ENCODE data around the gene TRIM27.
"Not testable (repeated sequence)": the region's sequence is repeated elsewhere in the genome, so short reads cannot be mapped to it uniquely, and the experiment has no call there.

The TRIM27 gene

GRCh38 chr6:28940858-28941683 is 17.3 kb upstream of the TRIM27 start:
- peak overlapping the region; percentile 85 for H3K4me3 ChIP-seq (ENCODE audit: low read length)
- peaks cover 3% of the 10 kb centered on the region for H3K4me1 ChIP-seq (ENCODE audit: control insufficient read depth, insufficient read depth, low read length)
- no peaks in the 10 kb centered on the region for H3K27me3 ChIP-seq (ENCODE audit: control insufficient read depth, insufficient read depth, low read length)
- H3K36me3 ChIP-seq (ENCODE audit: insufficient read depth, low read length), result no peaks in the 10 kb centered on the region
- H3K4me2 ChIP-seq (ENCODE audit: low read length), result peak overlapping the region; percentile 87
- peak overlapping the region; percentile 74 for H3K9ac ChIP-seq (ENCODE audit: low read depth, low read length)
- H3K9me3 ChIP-seq (replicated peaks; ENCODE audit: low read length), result no peaks in the 10 kb centered on the region

- Histone ChIP-seq H3K9ac (ENCODE audit: low read depth, low read length) (peak overlapping the region; percentile 74), H3K36me3 (ENCODE audit: insufficient read depth, low read length) (no peaks in the 10 kb centered on the region), H3K4me1 (ENCODE audit: control insufficient read depth, insufficient read depth, low read length) (peaks cover 3% of the 10 kb centered on the region), H3K27me3 (ENCODE audit: control insufficient read depth, insufficient read depth, low read length) (no peaks in the 10 kb centered on the region), H3K9me3 (replicated peaks; ENCODE audit: low read length) (no peaks in the 10 kb centered on the region), H3K4me2 (ENCODE audit: low read length) (peak overlapping the region; percentile 87), H3K4me3 (ENCODE audit: low read length) (peak overlapping the region; percentile 85)
These were observed 16.6 kb upstream of the TRIM27 start for GRCh38 chr6:28940294-28940857.

- Histone ChIP-seq H3K27me3 (ENCODE audit: control insufficient read depth, insufficient read depth, low read length) (no peaks in the 10 kb centered on the region), H3K36me3 (ENCODE audit: insufficient read depth, low read length) (no peaks in the 10 kb centered on the region), H3K4me2 (ENCODE audit: low read length) (no peak overlapping the region), H3K4me3 (ENCODE audit: low read length) (no peak overlapping the region), H3K9ac (ENCODE audit: low read depth, low read length) (no peak overlapping the region), H3K4me1 (ENCODE audit: control insufficient read depth, insufficient read depth, low read length) (no peaks in the 10 kb centered on the region), H3K9me3 (replicated peaks; ENCODE audit: low read length) (no peaks in the 10 kb centered on the region)
These were observed 9.3 kb upstream of the TRIM27 start for GRCh38 chr6:28933069-28933468.

GRCh38 chr6:28929887-28930620 is 6.3 kb upstream of the TRIM27 start:
- H3K27me3 ChIP-seq (ENCODE audit: control insufficient read depth, insufficient read depth, low read length), result no peaks in the 10 kb centered on the region
- no peak overlapping the region for H3K4me2 ChIP-seq (ENCODE audit: low read length)
- H3K9ac ChIP-seq (ENCODE audit: low read depth, low read length), result no peak overlapping the region
- H3K4me1 ChIP-seq (ENCODE audit: control insufficient read depth, insufficient read depth, low read length), result no peaks in the 10 kb centered on the region
- no peak overlapping the region for H3K4me3 ChIP-seq (ENCODE audit: low read length)
- H3K36me3 ChIP-seq (ENCODE audit: insufficient read depth, low read length), result no peaks in the 10 kb centered on the region
- no peaks in the 10 kb centered on the region for H3K9me3 ChIP-seq (replicated peaks; ENCODE audit: low read length)

GRCh38 chr6:28929339-28929738 is 5.6 kb upstream of the TRIM27 start:
- not testable (repeated sequence) for H3K4me3 ChIP-seq (ENCODE audit: low read length); H3K27me3 ChIP-seq (ENCODE audit: control insufficient read depth, insufficient read depth, low read length); H3K4me2 ChIP-seq (ENCODE audit: low read length); H3K9ac ChIP-seq (ENCODE audit: low read depth, low read length); H3K4me1 ChIP-seq (ENCODE audit: control insufficient read depth, insufficient read depth, low read length); H3K36me3 ChIP-seq (ENCODE audit: insufficient read depth, low read length); H3K9me3 ChIP-seq (replicated peaks; ENCODE audit: low read length)

GRCh38 chr6:28927846-28928245 is 4.1 kb upstream of the TRIM27 start:
- peaks cover 3% of the 10 kb centered on the region for H3K4me1 ChIP-seq (ENCODE audit: control insufficient read depth, insufficient read depth, low read length)
- H3K4me3 ChIP-seq (ENCODE audit: low read length), result no peak overlapping the region
- H3K9ac ChIP-seq (ENCODE audit: low read depth, low read length), result no peak overlapping the region
- H3K36me3 ChIP-seq (ENCODE audit: insufficient read depth, low read length), result no peaks in the 10 kb centered on the region
- H3K27me3 ChIP-seq (ENCODE audit: control insufficient read depth, insufficient read depth, low read length), result no peaks in the 10 kb centered on the region
- no peak overlapping the region for H3K4me2 ChIP-seq (ENCODE audit: low read length)
- H3K9me3 ChIP-seq (replicated peaks; ENCODE audit: low read length), result no peaks in the 10 kb centered on the region

- no peaks in the 10 kb centered on the region for H3K9me3 ChIP-seq (replicated peaks; ENCODE audit: low read length)
- H3K4me1 ChIP-seq (ENCODE audit: control insufficient read depth, insufficient read depth, low read length), result peaks cover 14% of the 10 kb centered on the region
- no peaks in the 10 kb centered on the region for H3K27me3 ChIP-seq (ENCODE audit: control insufficient read depth, insufficient read depth, low read length)
- peaks cover 39% of the 10 kb centered on the region for H3K36me3 ChIP-seq (ENCODE audit: insufficient read depth, low read length)
- H3K9ac ChIP-seq (ENCODE audit: low read depth, low read length), result peak overlapping the region; percentile 88
- H3K4me2 ChIP-seq (ENCODE audit: low read length), result peak overlapping the region; percentile 92
- H3K4me3 ChIP-seq (ENCODE audit: low read length), result peak overlapping the region; percentile 84
These were observed 916 bp downstream of the TRIM27 start for GRCh38 chr6:28922821-28923317.

GRCh38 chr6:28922004-28922820 is 1.6 kb downstream of the TRIM27 start:
- peak overlapping the region; percentile 92 for H3K4me2 ChIP-seq (ENCODE audit: low read length)
- peak overlapping the region; percentile 84 for H3K4me3 ChIP-seq (ENCODE audit: low read length)
- no peaks in the 10 kb centered on the region for H3K27me3 ChIP-seq (ENCODE audit: control insufficient read depth, insufficient read depth, low read length)
- peak overlapping the region; percentile 88 for H3K9ac ChIP-seq (ENCODE audit: low read depth, low read length)
- peaks cover 44% of the 10 kb centered on the region for H3K36me3 ChIP-seq (ENCODE audit: insufficient read depth, low read length)
- no peaks in the 10 kb centered on the region for H3K9me3 ChIP-seq (replicated peaks; ENCODE audit: low read length)
- peaks cover 14% of the 10 kb centered on the region for H3K4me1 ChIP-seq (ENCODE audit: control insufficient read depth, insufficient read depth, low read length)

- no peak overlapping the region for H3K4me3 ChIP-seq (ENCODE audit: low read length)
- H3K4me2 ChIP-seq (ENCODE audit: low read length), result no peak overlapping the region
- no peak overlapping the region for H3K9ac ChIP-seq (ENCODE audit: low read depth, low read length)
- H3K27me3 ChIP-seq (ENCODE audit: control insufficient read depth, insufficient read depth, low read length), result no peaks in the 10 kb centered on the region
- no peaks in the 10 kb centered on the region for H3K9me3 ChIP-seq (replicated peaks; ENCODE audit: low read length)
- H3K4me1 ChIP-seq (ENCODE audit: control insufficient read depth, insufficient read depth, low read length), result peaks cover 14% of the 10 kb centered on the region
- peaks cover 50% of the 10 kb centered on the region for H3K36me3 ChIP-seq (ENCODE audit: insufficient read depth, low read length)
These were observed 3.5 kb downstream of the TRIM27 start for GRCh38 chr6:28920281-28920680.

GRCh38 chr6:28914941-28915340 is 8.8 kb downstream of the TRIM27 start:
- Histone ChIP-seq H3K4me3 (ENCODE audit: low read length) (no peak overlapping the region), H3K4me2 (ENCODE audit: low read length) (no peak overlapping the region), H3K9me3 (replicated peaks; ENCODE audit: low read length) (no peaks in the 10 kb centered on the region), H3K4me1 (ENCODE audit: control insufficient read depth, insufficient read depth, low read length) (no peaks in the 10 kb centered on the region), H3K27me3 (ENCODE audit: control insufficient read depth, insufficient read depth, low read length) (no peaks in the 10 kb centered on the region), H3K9ac (ENCODE audit: low read depth, low read length) (no peak overlapping the region), H3K36me3 (ENCODE audit: insufficient read depth, low read length) (peaks cover 61% of the 10 kb centered on the region)
